Natural killer cell (primary cell): ENCODE results near the gene STK40. TPM values are rescaled to one million over a fixed set of nuclear protein-coding genes. Genes with fewer than 3 reads are reported as not detected.

Experiments used
- ATAC-seq, 3 donors: fragments of 150-1000 bp in 2 of 3; fragments of 200-7000 bp in 1 of 3; cut with Tn5 transposase; 1 replicate in 1 of 3; 2 replicates in 2 of 3; pipeline ENCODE4 v1.10.0; 2021; ENCODE audit warnings: mild to moderate bottlenecking in 2 of 3, moderate library complexity in 2 of 3
- DNase-seq, 2 donors: peaks; one replicate each; pipeline versions ENCODE4 v3.0.0 to v3.0.0-alpha.2; 2013 to 2021; ENCODE audit warnings: mixed read lengths in 1 of 2
- H3K27ac ChIP-seq: one replicate; pipeline ENCODE4 v1.5.1; 2013; ENCODE audit warnings: mild to moderate bottlenecking, low read length
- H3K27me3 ChIP-seq: one replicate; pipeline ENCODE4 v1.6.1; 2013; ENCODE audit warnings: low read length; ENCODE audit not compliant: control insufficient read depth, insufficient read depth
- H3K36me3 ChIP-seq: one replicate; pipeline ENCODE4 v1.6.1; 2013; ENCODE audit warnings: low read length; ENCODE audit not compliant: control insufficient read depth, insufficient read depth
- H3K4me1 ChIP-seq: one replicate; pipeline ENCODE4 v1.6.1; 2013; ENCODE audit warnings: low read length; ENCODE audit not compliant: control insufficient read depth, insufficient read depth
- H3K4me3 ChIP-seq: one replicate; pipeline ENCODE4 v1.5.1; 2013; ENCODE audit warnings: low read length
- H3K9me3 ChIP-seq: one replicate; pipeline ENCODE4 v1.6.1; 2013; ENCODE audit warnings: low read length; ENCODE audit not compliant: control insufficient read depth, insufficient read depth
- H3K27ac Mint-ChIP-seq, 2 donors: one replicate each; pipeline ENCODE4 v1.8.0; 2022; ENCODE audit warnings: mild to moderate bottlenecking in 2 of 2, mixed read lengths in 2 of 2, moderate library complexity in 1 of 2
- H3K27me3 Mint-ChIP-seq, 2 donors: one replicate each; pipeline ENCODE4 v1.8.0; 2022; ENCODE audit warnings: low read depth in 2 of 2, mixed read lengths in 2 of 2
- H3K36me3 Mint-ChIP-seq: one replicate; pipeline ENCODE4 v1.8.0; 2022; ENCODE audit warnings: mixed read lengths
- H3K4me1 Mint-ChIP-seq, 2 donors: one replicate each; pipeline ENCODE4 v1.8.0; 2022; ENCODE audit warnings: mixed read lengths in 2 of 2
- H3K4me3 Mint-ChIP-seq: one replicate; pipeline ENCODE4 v1.8.0; 2022; ENCODE audit warnings: mild to moderate bottlenecking, moderate library complexity, mixed read lengths
- H3K9me3 Mint-ChIP-seq, 2 donors: one replicate each; pipeline ENCODE4 v1.8.0; 2022; ENCODE audit warnings: mixed read lengths in 2 of 2
- CTCF ChIP-seq: fragments of 200-600 bp; IDR thresholded peaks from one replicate; pipeline ENCODE4 v1.8.0; 2022; ENCODE audit warnings: antibody characterized with exemption
- WGBS: methylation state at CpG from one replicate; pipeline ENCODE4 v1.1.7; 2013; ENCODE audit warnings: missing lambda C conversion rate; ENCODE audit not compliant: insufficient coverage; 5-methylcytosine and 5-hydroxymethylcytosine counted together
- intact Hi-C: fragments of 100-400 bp; cut with micrococcal nuclease; formaldehyde crosslinking; loops from one replicate; pipeline ENCODE4 v1.14.2; 2022
- total RNA-seq, 4 donors: library from RNA; stranded (reverse); fragments of 120-200 nt in 1 of 4; gene quantifications; one replicate each; pipeline versions ENCODE4 v1.2.3 to v1.2.4, GENCODE V29; 2013 to 2022

Gene STK40
- total RNA-seq, 3 donors from 2014 or later (not counting 1 experiment from before 2014, with no cell fraction given) = 55.9 to 65.3 (median 59.8) TPM

DNA sequence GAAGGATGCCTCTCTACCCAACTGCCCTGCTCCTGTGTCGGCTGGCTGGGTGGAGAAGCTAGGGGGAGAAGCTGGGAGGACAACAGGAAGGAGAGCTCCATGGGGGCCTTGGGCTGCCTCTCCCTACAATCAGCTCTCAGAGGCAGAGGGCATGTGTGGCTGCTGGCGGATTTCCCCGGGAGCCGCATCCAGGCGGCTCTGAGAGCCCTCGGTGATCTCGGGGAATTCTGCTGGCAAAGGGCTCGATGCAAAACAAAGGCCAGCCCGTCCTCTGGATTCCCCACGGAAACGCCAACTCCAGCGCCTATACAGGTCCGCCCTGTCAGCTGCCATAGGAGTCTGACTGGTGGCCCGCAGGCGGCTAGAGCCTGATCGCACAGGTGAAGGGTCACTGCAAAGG, 35.9 kb downstream of the STK40 start:
- peaks cover 0 to 28% of the 10 kb centered on the region in 2 donors for H3K4me1 Mint-ChIP-seq
- peaks cover 67% of the 10 kb centered on the region for H3K36me3 ChIP-seq
- H3K4me3 Mint-ChIP-seq = no peak overlapping the region
- no peaks in the 10 kb centered on the region for H3K36me3 Mint-ChIP-seq
- TF ChIP-seq CTCF = no peak
- intact Hi-C loops = no loop called here
- ATAC-seq (no peak), DNase-seq (no peak)
- no peaks in the 10 kb centered on the region for H3K9me3 ChIP-seq
- no peaks in the 10 kb centered on the region for H3K9me3 Mint-ChIP-seq
- WGBS = 97% methylated on average over 16 of the region's 16 CpGs
- no peaks in the 10 kb centered on the region for H3K27me3 ChIP-seq
- no peaks in the 10 kb centered on the region for H3K27me3 Mint-ChIP-seq
- no peak overlapping the region for H3K4me3 ChIP-seq
- peaks cover 36% of the 10 kb centered on the region for H3K4me1 ChIP-seq
- peak overlapping the region; percentile 54 to 84 for H3K27ac Mint-ChIP-seq
- peak overlapping the region; percentile 38 for H3K27ac ChIP-seq

- WGBS = 57% methylated on average over 7 of the region's 7 CpGs
- Histone ChIP-seq H3K27me3 (no peaks in the 10 kb centered on the region), H3K4me3 (no peak overlapping the region), H3K9me3 (no peaks in the 10 kb centered on the region), H3K4me1 (peaks cover 36% of the 10 kb centered on the region), H3K36me3 (peaks cover 65% of the 10 kb centered on the region), H3K27ac (no peak overlapping the region)
- no peak for TF ChIP-seq CTCF
- DNase-seq (no peak), ATAC-seq (peak in 1 of 3 donors; percentile 28)
- H3K9me3 Mint-ChIP-seq = no peaks in the 10 kb centered on the region
- no peak overlapping the region for H3K27ac Mint-ChIP-seq
- intact Hi-C loops = no loop called here
- no peaks in the 10 kb centered on the region for H3K27me3 Mint-ChIP-seq
- no peaks in the 10 kb centered on the region for H3K36me3 Mint-ChIP-seq
- peaks cover 0 to 28% of the 10 kb centered on the region in 2 donors for H3K4me1 Mint-ChIP-seq
- no peak overlapping the region for H3K4me3 Mint-ChIP-seq
Measured at GRCh38 chr1:36349241-36349671, 36.5 kb downstream of the STK40 start.

GRCh38 chr1:36346741-36347370, 38.9 kb downstream of the STK40 start:
- no peak overlapping the region for H3K27ac Mint-ChIP-seq
- Histone ChIP-seq H3K27ac (no peak overlapping the region), H3K4me1 (peaks cover 35% of the 10 kb centered on the region), H3K36me3 (peaks cover 57% of the 10 kb centered on the region), H3K4me3 (no peak overlapping the region), H3K9me3 (no peaks in the 10 kb centered on the region), H3K27me3 (no peaks in the 10 kb centered on the region)
- H3K36me3 Mint-ChIP-seq = no peaks in the 10 kb centered on the region
- 91% methylated on average over 8 of the region's 8 CpGs for WGBS
- H3K4me1 Mint-ChIP-seq = peaks cover 0 to 17% of the 10 kb centered on the region in 2 donors
- no peak overlapping the region for H3K4me3 Mint-ChIP-seq
- intact Hi-C loops = no loop called here
- TF ChIP-seq CTCF = no peak
- DNase-seq = no peak
- ATAC-seq = no peak
- no peaks in the 10 kb centered on the region for H3K27me3 Mint-ChIP-seq
- no peaks in the 10 kb centered on the region for H3K9me3 Mint-ChIP-seq

GRCh38 chr1:36345353-36345752, 40.4 kb downstream of the STK40 start:
- WGBS = 96% methylated on average over 7 of the region's 7 CpGs
- Mint-ChIP-seq H3K4me3 (no peak overlapping the region), H3K27me3 (no peaks in the 10 kb centered on the region), H3K27ac (no peak overlapping the region), H3K4me1 (peaks cover 0 to 4% of the 10 kb centered on the region in 2 donors), H3K36me3 (peaks cover 7% of the 10 kb centered on the region), H3K9me3 (no peaks in the 10 kb centered on the region)
- Histone ChIP-seq H3K4me1 (peaks cover 20% of the 10 kb centered on the region), H3K27me3 (no peaks in the 10 kb centered on the region), H3K36me3 (peaks cover 60% of the 10 kb centered on the region), H3K9me3 (no peaks in the 10 kb centered on the region), H3K27ac (no peak overlapping the region), H3K4me3 (no peak overlapping the region)
- ATAC-seq (no peak), DNase-seq (no peak)
- TF ChIP-seq CTCF = no peak
- intact Hi-C loops = no loop called here
